Neural cell (in vitro differentiated cells): ENCODE results near the gene POLN.

Source experiments
- CTCF ChIP-seq: fragments of 450-650 bp; IDR thresholded peaks from 2 replicates; pipeline ENCODE4 v1.5.1; 2014; ENCODE audit warnings: antibody characterized with exemption, mild to moderate bottlenecking, moderate library complexity; ENCODE audit not compliant: poor library complexity, severe bottlenecking
- EZH2 ChIP-seq: fragments of 200-600, 300-800 bp; shearing (Covaris generic), sonication (generic); IDR thresholded peaks from 2 replicates; pipeline ENCODE4 v1.6.1; 2014; ENCODE audit warnings: antibody characterized with exemption, low read length, borderline replicate concordance, mild to moderate bottlenecking; ENCODE audit not compliant: insufficient read depth, poor library complexity, severe bottlenecking
- MXI1 ChIP-seq: fragments of 450-650 bp; conservative IDR thresholded peaks from 2 replicates; pipeline ENCODE4 v1.6.1; 2014; ENCODE audit warnings: antibody characterized with exemption, mild to moderate bottlenecking; ENCODE audit not compliant: poor library complexity, severe bottlenecking
- POLR2AphosphoS5 ChIP-seq: IDR thresholded peaks from 2 replicates; pipeline ENCODE4 v1.6.1; 2012
- RAD21 ChIP-seq: fragments of 450-650 bp; conservative IDR thresholded peaks from 2 replicates; pipeline ENCODE4 v1.6.1; 2014; ENCODE audit warnings: antibody characterized with exemption, mild to moderate bottlenecking, moderate library complexity
- REST ChIP-seq: IDR thresholded peaks from 2 replicates; pipeline ENCODE4 v1.6.1; 2012; ENCODE audit warnings: borderline replicate concordance
- SMC3 ChIP-seq: fragments of 450-650 bp; conservative IDR thresholded peaks from 2 replicates; pipeline ENCODE4 v1.6.1; 2014; ENCODE audit warnings: antibody characterized with exemption, mild to moderate bottlenecking, moderate library complexity; ENCODE audit not compliant: poor library complexity

DNA sequence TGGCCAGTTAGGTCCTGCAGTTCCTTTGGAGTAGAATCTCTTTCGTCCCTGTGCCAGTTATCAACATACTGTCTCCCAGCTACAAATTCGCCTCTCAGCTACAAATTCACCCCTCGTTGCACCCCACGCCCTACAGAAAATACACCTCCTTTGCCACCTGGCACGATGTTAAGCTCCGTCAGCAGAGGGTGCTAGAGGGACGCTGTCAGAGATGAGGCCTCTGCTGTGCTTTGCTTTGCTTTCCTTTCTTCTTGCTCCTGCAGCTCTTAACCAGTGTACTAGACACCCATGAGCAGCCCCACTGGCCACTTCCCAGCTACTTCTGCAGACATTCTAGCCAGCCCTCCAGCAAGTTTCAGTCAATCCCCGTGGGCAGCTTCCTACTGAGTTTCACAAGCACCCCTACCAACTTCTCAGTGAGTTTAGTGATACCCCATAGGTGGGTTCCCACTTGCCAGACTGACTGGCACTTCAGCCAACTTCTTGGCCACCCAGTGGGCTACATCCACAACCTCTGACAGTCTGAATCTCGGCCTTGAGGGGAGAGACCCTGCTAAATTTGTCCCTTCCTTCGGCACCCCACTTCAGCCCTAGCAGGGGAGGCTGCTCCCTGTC lies 21.8 kb downstream of the POLN start:
- TF ChIP-seq CTCF (peak; percentile 87), SMC3 (peak; percentile 83), RAD21 (peak; percentile 88), EZH2 (no peak), POLR2AphosphoS5 (no peak), MXI1 (no peak), REST (no peak)
